Measurements from ENCODE around the gene PARD3B. TPM values are rescaled to one million over a fixed set of nuclear protein-coding genes. Genes with fewer than 3 reads are reported as not detected.

Gene PARD3B
- total RNA-seq, 1 donor from 2014 or later: 8.4 TPM

GRCh38 chr2:204705243-204705932, 160.1 kb downstream of the PARD3B start:
- no peak for DNase-seq (ENCODE audit: low read depth, low spot score)

GRCh38 chr2:204706939-204707338, 161.7 kb downstream of the PARD3B start:
- no peak for DNase-seq (ENCODE audit: low read depth, low spot score)

- DNase-seq (ENCODE audit: low read depth, low spot score): no peak
Measured at GRCh38 chr2:204713211-204713610, 167.9 kb downstream of the PARD3B start.

GRCh38 chr2:204715361-204715760, 170.1 kb downstream of the PARD3B start:
- no peak for DNase-seq (ENCODE audit: low read depth, low spot score)

GRCh38 chr2:204717591-204717990, 172.3 kb downstream of the PARD3B start:
- no peak for DNase-seq (ENCODE audit: low read depth, low spot score)

GRCh38 chr2:204718607-204719006, 173.3 kb downstream of the PARD3B start:
- no peak for DNase-seq (ENCODE audit: low read depth, low spot score)

GRCh38 chr2:204720874-204721273, 175.6 kb downstream of the PARD3B start:
- DNase-seq (ENCODE audit: low read depth, low spot score): no peak

- DNase-seq (ENCODE audit: low read depth, low spot score): no peak
Measured at GRCh38 chr2:204722207-204722606, 176.9 kb downstream of the PARD3B start.

- DNase-seq (ENCODE audit: low read depth, low spot score): no peak
Measured at GRCh38 chr2:204722691-204723090, 177.4 kb downstream of the PARD3B start.

- DNase-seq (ENCODE audit: low read depth, low spot score): no peak
Measured at GRCh38 chr2:204725693-204726360, 180.6 kb downstream of the PARD3B start.

- DNase-seq (ENCODE audit: low read depth, low spot score): no peak
Measured at GRCh38 chr2:204726831-204727230, 181.6 kb downstream of the PARD3B start.

GRCh38 chr2:204727368-204727767, 182.1 kb downstream of the PARD3B start:
- no peak for DNase-seq (ENCODE audit: low read depth, low spot score)

- no peak for DNase-seq (ENCODE audit: low read depth, low spot score)
Measured at GRCh38 chr2:204730603-204731002, 185.3 kb downstream of the PARD3B start.

- no peak for DNase-seq (ENCODE audit: low read depth, low spot score)
Measured at GRCh38 chr2:204732019-204732418, 186.7 kb downstream of the PARD3B start.

- DNase-seq (ENCODE audit: low read depth, low spot score): no peak
Measured at GRCh38 chr2:204737296-204737695, 192.0 kb downstream of the PARD3B start.

- DNase-seq (ENCODE audit: low read depth, low spot score): no peak
Measured at GRCh38 chr2:204738721-204739120, 193.4 kb downstream of the PARD3B start.

GRCh38 chr2:204743393-204743960, 198.2 kb downstream of the PARD3B start:
- DNase-seq (ENCODE audit: low read depth, low spot score): no peak

GRCh38 chr2:204744506-204744905, 199.2 kb downstream of the PARD3B start:
- no peak for DNase-seq (ENCODE audit: low read depth, low spot score)

- DNase-seq (ENCODE audit: low read depth, low spot score): no peak
Measured at GRCh38 chr2:204748286-204748685, 203.0 kb downstream of the PARD3B start.

- DNase-seq (ENCODE audit: low read depth, low spot score): no peak
Measured at GRCh38 chr2:204749319-204749718, 204.0 kb downstream of the PARD3B start.

- DNase-seq (ENCODE audit: low read depth, low spot score): no peak
Measured at GRCh38 chr2:204750389-204750788, 205.1 kb downstream of the PARD3B start.

- no peak for DNase-seq (ENCODE audit: low read depth, low spot score)
Measured at GRCh38 chr2:204751472-204751871, 206.2 kb downstream of the PARD3B start.

GRCh38 chr2:204753841-204754240, 208.6 kb downstream of the PARD3B start:
- DNase-seq (ENCODE audit: low read depth, low spot score): no peak
